Measurements from ENCODE around the gene NOL6.
"Not testable (repeated sequence)": the region's sequence is repeated elsewhere in the genome, so short reads cannot be mapped to it uniquely, and the experiment has no call there.

- TF ChIP-seq CTCF, POLR2A (IDR thresholded peaks at IDR 0.05): not testable (repeated sequence)
Measured at GRCh38 chr9:33511184-33511517, 37.4 kb upstream of the NOL6 start.
